Mesenchymal stem cell (in vitro differentiated cells and primary cell): ENCODE results near the gene MAOB.

Experiments used
- DNase-seq: peaks from one replicate; pipeline ENCODE4 v3.0.0-alpha.2; 2013
- H2AFZ ChIP-seq: one replicate; pipeline ENCODE4 v1.6.1; 2013; ENCODE audit warnings: low read depth, mild to moderate bottlenecking, control low read depth, inconsistent platforms, low read length, moderate library complexity
- H2AK5ac ChIP-seq: 2 replicates; pipeline ENCODE4 v1.6.1; 2013; ENCODE audit warnings: low read length, moderate library complexity, mild to moderate bottlenecking, inconsistent platforms; ENCODE audit not compliant: severe bottlenecking
- H2BK120ac ChIP-seq: one replicate; pipeline ENCODE4 v1.6.1; 2013; ENCODE audit warnings: low read depth, mild to moderate bottlenecking, inconsistent platforms, low read length, moderate library complexity
- H2BK12ac ChIP-seq, 2 experiments: one replicate each; pipeline ENCODE4 v1.6.1; 2013; ENCODE audit warnings: inconsistent platforms in 2 of 2, low read length in 2 of 2, mild to moderate bottlenecking in 2 of 2, moderate library complexity in 2 of 2, control low read depth in 1 of 2
- H2BK15ac ChIP-seq: one replicate; pipeline ENCODE4 v1.6.1; 2013; ENCODE audit warnings: mild to moderate bottlenecking, low read depth, inconsistent platforms; ENCODE audit not compliant: poor library complexity, severe bottlenecking
- H2BK5ac ChIP-seq: 2 replicates; pipeline ENCODE4 v1.6.1; 2013; ENCODE audit warnings: low read depth, mild to moderate bottlenecking, low read length, control low read depth, inconsistent platforms; ENCODE audit not compliant: poor library complexity, severe bottlenecking
- H3K14ac ChIP-seq, 2 experiments: one replicate each; pipeline ENCODE4 v1.6.1; 2013; ENCODE audit warnings: inconsistent platforms in 2 of 2, low read length in 2 of 2, control low read depth in 1 of 2, mild to moderate bottlenecking in 1 of 2, moderate library complexity in 1 of 2
- H3K18ac ChIP-seq, 2 experiments: one replicate each; pipeline ENCODE4 v1.6.1; 2013; ENCODE audit warnings: inconsistent platforms in 2 of 2, low read length in 2 of 2, control low read depth in 1 of 2, low read depth in 1 of 2, mild to moderate bottlenecking in 1 of 2
- H3K23ac ChIP-seq, 2 experiments: one replicate each; pipeline ENCODE4 v1.6.1; 2013; ENCODE audit warnings: inconsistent platforms in 2 of 2, low read length in 2 of 2, mild to moderate bottlenecking in 2 of 2, moderate library complexity in 2 of 2, control low read depth in 1 of 2
- H3K27ac ChIP-seq: 2 replicates; pipeline ENCODE4 v1.5.1; 2013; ENCODE audit warnings: mild to moderate bottlenecking, moderate library complexity, low read length, control low read depth, inconsistent platforms; ENCODE audit not compliant: poor library complexity, severe bottlenecking
- H3K27me3 ChIP-seq, 2 experiments: 2 replicates each; pipeline versions ENCODE4 v1.6.1 to v1.7.0; 2013; ENCODE audit warnings: low read length in 2 of 2, mild to moderate bottlenecking in 2 of 2, moderate library complexity in 2 of 2, control low read depth in 1 of 2, inconsistent platforms in 1 of 2; ENCODE audit not compliant: control insufficient read depth in 1 of 2, insufficient read depth in 1 of 2
- H3K36me3 ChIP-seq, 2 experiments: 2 replicates each; pipeline versions ENCODE4 v1.6.1 to v1.7.0; 2013; ENCODE audit warnings: low read length in 2 of 2, control low read depth in 1 of 2, inconsistent platforms in 1 of 2, low read depth in 1 of 2, mild to moderate bottlenecking in 1 of 2; ENCODE audit not compliant: insufficient read depth in 2 of 2, control insufficient read depth in 1 of 2
- H3K4ac ChIP-seq, 2 experiments: one replicate each; pipeline ENCODE4 v1.6.1; 2013; ENCODE audit warnings: inconsistent platforms in 2 of 2, low read length in 2 of 2, mild to moderate bottlenecking in 2 of 2, moderate library complexity in 2 of 2, control low read depth in 1 of 2, low read depth in 1 of 2
- H3K4me1 ChIP-seq: 2 replicates; pipeline ENCODE4 v1.6.1; 2013; ENCODE audit warnings: low read depth, low read length, control low read depth; ENCODE audit not compliant: control insufficient read depth, insufficient read depth
- H3K4me2 ChIP-seq: 2 replicates; pipeline ENCODE4 v1.6.1; 2013; ENCODE audit warnings: low read length, mild to moderate bottlenecking, inconsistent platforms; ENCODE audit not compliant: poor library complexity, severe bottlenecking
- H3K4me3 ChIP-seq, 2 experiments: 2 replicates each; pipeline versions ENCODE4 v1.5.1 to v1.7.0; 2013; ENCODE audit warnings: low read length in 2 of 2, mild to moderate bottlenecking in 2 of 2, control low read depth in 1 of 2, low read depth in 1 of 2; ENCODE audit not compliant: insufficient read depth in 1 of 2
- H3K79me1 ChIP-seq: replicated peaks from 2 replicates; pipeline ENCODE4 v1.6.1; 2013; ENCODE audit warnings: mild to moderate bottlenecking, control low read depth, low read length, inconsistent platforms; ENCODE audit not compliant: poor library complexity, severe bottlenecking
- H3K9ac ChIP-seq: 2 replicates; pipeline ENCODE4 v1.7.0; 2013; ENCODE audit warnings: mild to moderate bottlenecking, low read length, moderate library complexity
- H3K9me3 ChIP-seq: 2 replicates; pipeline ENCODE4 v1.7.0; 2013; ENCODE audit warnings: mild to moderate bottlenecking, low read length; ENCODE audit not compliant: control insufficient read depth
- H4K8ac ChIP-seq: one replicate; pipeline ENCODE4 v1.6.1; 2013; ENCODE audit warnings: inconsistent platforms, mild to moderate bottlenecking, low read length, moderate library complexity
- H4K91ac ChIP-seq: one replicate; pipeline ENCODE4 v1.6.1; 2013; ENCODE audit warnings: mild to moderate bottlenecking, low read length, inconsistent platforms
- WGBS: methylation state at CpG from one replicate; pipeline ENCODE4 v1.1.7; 2013; ENCODE audit warnings: mixed read lengths; 5-methylcytosine and 5-hydroxymethylcytosine counted together

MAOB gene

GRCh38 chrX:43804021-43804420 lies 78.2 kb downstream of the MAOB start:
- Histone ChIP-seq H3K4me2 (no peak overlapping the region), H2AFZ (no peak overlapping the region), H3K4ac (no peak overlapping the region), H2BK120ac (no peak overlapping the region), H2BK5ac (no peak overlapping the region), H3K9me3 (no peaks in the 10 kb centered on the region), H3K4me3 (no peak overlapping the region), H2BK15ac (no peak overlapping the region), H4K8ac (no peak overlapping the region), H3K36me3 (no peaks in the 10 kb centered on the region), H2AK5ac (no peak overlapping the region), H3K27ac (no peak overlapping the region), H3K27me3 (peaks cover 0 to 7% of the 10 kb centered on the region in 2 experiments), H3K9ac (no peak overlapping the region), H3K14ac (no peak overlapping the region), H3K18ac (no peak overlapping the region), H2BK12ac (no peak overlapping the region), H4K91ac (no peak overlapping the region), H3K79me1 (no peaks in the 10 kb centered on the region), H3K23ac (no peak overlapping the region), H3K4me1 (no peaks in the 10 kb centered on the region)
- no peak for DNase-seq
- WGBS = 87% methylated on average over 4 of the region's 5 CpGs

GRCh38 chrX:43785930-43786591 lies 96.2 kb downstream of the MAOB start:
- no peak overlapping the region for H2AFZ ChIP-seq
- H2BK15ac ChIP-seq = no peak overlapping the region
- no peaks in the 10 kb centered on the region for H3K4me1 ChIP-seq
- peaks cover 0 to 2% of the 10 kb centered on the region in 2 experiments for H3K27me3 ChIP-seq
- no peak overlapping the region for H4K91ac ChIP-seq
- H3K4me3 ChIP-seq = no peak overlapping the region
- H2AK5ac ChIP-seq = no peak overlapping the region
- no peak overlapping the region for H4K8ac ChIP-seq
- no peak overlapping the region for H3K9ac ChIP-seq
- DNase-seq = no peak
- 77% methylated on average over 3 of the region's 5 CpGs for WGBS
- peaks cover 12% of the 10 kb centered on the region for H3K9me3 ChIP-seq
- H3K27ac ChIP-seq = no peak overlapping the region
- H3K23ac ChIP-seq = no peak overlapping the region
- no peaks in the 10 kb centered on the region for H3K36me3 ChIP-seq
- H2BK5ac ChIP-seq = no peak overlapping the region
- H3K4me2 ChIP-seq = no peak overlapping the region
- no peak overlapping the region for H2BK120ac ChIP-seq
- no peaks in the 10 kb centered on the region for H3K79me1 ChIP-seq
- H3K4ac ChIP-seq = no peak overlapping the region
- no peak overlapping the region for H2BK12ac ChIP-seq
- H3K14ac ChIP-seq = no peak overlapping the region
- no peak overlapping the region for H3K18ac ChIP-seq

DNA sequence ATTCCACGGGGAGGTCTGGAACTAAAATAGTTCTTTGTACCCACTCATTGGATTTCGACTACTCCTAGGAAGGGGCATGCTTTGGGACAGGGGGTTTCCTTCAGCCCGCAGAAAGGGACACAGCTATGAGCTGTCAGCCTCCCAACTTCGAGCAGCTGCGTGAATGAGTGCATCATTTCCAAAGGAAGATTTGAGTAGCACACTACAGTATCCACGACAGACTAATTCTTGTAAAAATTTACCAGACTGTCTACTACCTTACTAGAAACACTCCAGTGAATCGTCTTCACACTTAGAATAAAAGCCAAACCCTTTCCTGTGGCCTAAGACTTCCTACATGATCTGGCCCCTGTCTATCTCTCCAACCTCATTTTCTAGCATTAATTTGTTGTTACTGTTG lies 124.2 kb downstream of the MAOB start:
- H2AK5ac ChIP-seq = no peak overlapping the region
- H2BK5ac ChIP-seq = no peak overlapping the region
- H3K4me1 ChIP-seq = no peaks in the 10 kb centered on the region
- H3K36me3 ChIP-seq = no peaks in the 10 kb centered on the region
- H3K79me1 ChIP-seq = no peaks in the 10 kb centered on the region
- H4K91ac ChIP-seq = no peak overlapping the region
- H2BK120ac ChIP-seq = no peak overlapping the region
- no peak for DNase-seq
- H3K4me2 ChIP-seq = no peak overlapping the region
- no peak overlapping the region for H2BK12ac ChIP-seq
- WGBS = 89% methylated on average over 7 of the region's 7 CpGs
- no peak overlapping the region for H3K4me3 ChIP-seq
- no peak overlapping the region for H3K23ac ChIP-seq
- H3K27ac ChIP-seq = no peak overlapping the region
- H2BK15ac ChIP-seq = no peak overlapping the region
- H2AFZ ChIP-seq = no peak overlapping the region
- H3K14ac ChIP-seq = no peak overlapping the region
- H3K4ac ChIP-seq = no peak overlapping the region
- no peak overlapping the region for H3K9ac ChIP-seq
- H3K9me3 ChIP-seq = no peaks in the 10 kb centered on the region
- no peak overlapping the region for H3K18ac ChIP-seq
- H4K8ac ChIP-seq = no peak overlapping the region
- peaks cover 0 to 13% of the 10 kb centered on the region in 2 experiments for H3K27me3 ChIP-seq

DNA sequence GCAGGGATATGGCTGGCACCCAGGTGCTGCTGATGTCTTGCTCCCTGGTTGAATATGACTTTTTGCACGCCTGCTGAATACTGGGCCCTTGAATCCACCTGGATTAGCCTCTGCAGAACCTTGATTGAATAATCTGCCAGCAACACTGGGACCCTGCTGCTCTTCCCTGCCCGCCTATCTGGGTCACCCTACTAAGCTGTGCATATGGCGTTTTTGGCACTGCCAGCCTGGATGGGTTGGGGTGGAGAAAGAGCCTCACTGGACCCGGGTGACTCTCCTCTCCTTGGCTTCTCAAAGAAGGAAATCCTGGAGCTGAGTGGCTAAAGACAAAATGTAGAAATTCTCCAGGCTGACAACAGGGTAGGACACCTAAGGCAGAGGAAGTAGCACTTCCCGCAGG lies 126.2 kb downstream of the MAOB start:
- H3K4me1 ChIP-seq = no peaks in the 10 kb centered on the region
- H2BK15ac ChIP-seq = no peak overlapping the region
- H2BK12ac ChIP-seq = no peak overlapping the region
- H3K4me2 ChIP-seq = no peak overlapping the region
- no peaks in the 10 kb centered on the region for H3K79me1 ChIP-seq
- H3K14ac ChIP-seq = no peak overlapping the region
- H3K4ac ChIP-seq = no peak overlapping the region
- no peak overlapping the region for H2AK5ac ChIP-seq
- H2BK120ac ChIP-seq = no peak overlapping the region
- H3K36me3 ChIP-seq = no peaks in the 10 kb centered on the region
- no peak overlapping the region for H4K91ac ChIP-seq
- WGBS = 94% methylated on average over 5 of the region's 5 CpGs
- H3K4me3 ChIP-seq = no peak overlapping the region
- H3K27ac ChIP-seq = no peak overlapping the region
- H2BK5ac ChIP-seq = no peak overlapping the region
- H3K18ac ChIP-seq = no peak overlapping the region
- no peak overlapping the region for H3K23ac ChIP-seq
- peaks cover 0 to 27% of the 10 kb centered on the region in 2 experiments for H3K27me3 ChIP-seq
- peaks cover 5% of the 10 kb centered on the region for H3K9me3 ChIP-seq
- no peak for DNase-seq
- H2AFZ ChIP-seq = no peak overlapping the region
- no peak overlapping the region for H4K8ac ChIP-seq
- no peak overlapping the region for H3K9ac ChIP-seq
